Stromal cell of bone marrow (primary cell): Measurements from ENCODE around the gene ARL5C.
"Not testable (repeated sequence)": the region's sequence is repeated elsewhere in the genome, so short reads cannot be mapped to it uniquely, and the experiment has no call there.

Experiments
- DNase-seq: peaks from one replicate; pipeline ENCODE4 v3.0.0-alpha.2; 2012; ENCODE audit warnings: low read depth

The ARL5C gene

DNA sequence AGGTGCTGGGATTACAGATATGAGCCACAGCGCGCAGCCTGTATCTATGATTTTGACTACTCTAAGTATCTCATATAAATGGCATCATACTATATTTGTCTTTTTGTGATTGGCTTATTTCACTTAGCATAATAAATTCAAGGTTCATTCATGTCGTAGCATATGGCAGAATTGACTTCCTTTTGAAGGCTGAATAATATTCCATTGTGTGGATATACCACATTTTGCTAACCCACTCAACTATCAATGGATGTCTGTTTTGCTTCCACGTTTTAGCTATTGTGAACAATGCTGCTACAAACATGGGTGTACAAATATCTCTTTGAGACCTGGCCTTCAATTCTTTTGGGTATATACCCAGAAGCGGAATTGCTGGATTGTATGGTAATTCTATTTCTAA lies 24.7 kb downstream of the ARL5C start:
- DNase-seq = no peak

DNA sequence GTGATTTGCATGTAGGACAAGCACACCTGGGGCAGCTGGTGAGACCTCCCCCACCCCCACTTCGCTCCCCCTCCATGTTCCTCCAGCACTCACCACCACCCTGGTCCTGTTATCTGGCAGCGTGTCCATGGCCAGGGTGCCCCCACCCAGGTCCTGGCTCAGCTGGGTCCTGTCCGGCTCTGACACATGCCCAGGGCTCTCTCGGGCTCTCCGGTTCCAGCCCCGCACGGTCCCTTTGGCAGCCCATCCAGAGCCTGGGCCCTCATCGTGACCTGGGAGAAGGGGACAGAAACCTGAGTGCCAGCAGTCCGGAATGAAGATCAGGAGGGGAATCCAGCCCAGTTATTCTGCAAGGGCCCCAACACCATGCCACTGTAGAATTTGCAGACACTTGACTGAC lies 26.4 kb downstream of the ARL5C start:
- DNase-seq = no peak

DNA sequence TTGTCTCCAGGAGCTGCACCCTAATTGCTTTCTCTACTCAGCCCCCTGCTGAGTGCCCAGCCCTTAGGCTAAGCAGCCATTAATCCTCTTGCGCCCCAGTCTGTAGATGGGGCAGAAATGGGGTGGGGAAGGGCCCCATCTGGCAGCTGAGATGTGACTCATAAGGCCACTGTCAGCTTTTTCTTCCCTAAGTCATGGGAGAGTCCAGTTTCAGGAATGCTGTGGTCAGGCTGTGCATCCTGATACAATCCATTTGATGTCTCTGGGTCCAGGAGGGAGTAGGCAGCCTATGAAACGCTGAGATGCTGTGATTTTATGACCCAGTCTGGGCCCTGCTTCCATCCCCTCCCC lies 26.8 kb downstream of the ARL5C start:
- DNase-seq = peak; percentile 81

DNA sequence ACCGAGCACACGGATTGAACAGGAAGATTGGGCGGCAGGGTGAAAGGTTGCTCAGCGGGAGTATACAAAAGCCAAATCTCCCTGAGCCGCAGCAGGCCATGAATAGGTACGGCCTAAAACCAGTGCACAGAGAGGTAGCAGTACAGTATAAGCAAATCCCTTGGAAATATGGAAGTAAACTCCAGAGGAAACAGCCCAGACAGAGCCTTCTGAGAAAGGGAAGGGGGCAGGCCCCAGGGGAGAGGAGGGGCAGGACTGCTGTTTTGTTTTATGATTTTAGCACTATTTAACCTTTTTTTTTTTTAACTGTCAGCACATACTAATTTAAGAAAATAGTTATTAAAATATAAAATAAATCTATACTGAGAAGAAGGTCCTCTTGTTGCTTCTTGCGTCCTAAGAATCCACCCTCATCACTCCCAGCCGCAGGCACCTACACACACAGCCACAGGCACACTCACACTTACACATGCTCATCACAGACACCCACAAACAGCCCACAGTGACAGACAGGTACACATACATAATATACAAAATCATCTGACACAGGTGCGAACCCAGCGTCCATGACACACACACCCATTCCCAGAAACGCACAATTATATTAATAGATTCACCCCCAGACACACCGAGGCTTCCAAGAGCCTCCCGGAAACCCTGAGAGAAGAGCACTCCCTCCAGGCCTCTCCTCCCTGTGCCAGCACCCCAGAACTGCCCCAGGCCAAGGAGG lies 27.4 kb downstream of the ARL5C start:
- DNase-seq = no peak

DNA sequence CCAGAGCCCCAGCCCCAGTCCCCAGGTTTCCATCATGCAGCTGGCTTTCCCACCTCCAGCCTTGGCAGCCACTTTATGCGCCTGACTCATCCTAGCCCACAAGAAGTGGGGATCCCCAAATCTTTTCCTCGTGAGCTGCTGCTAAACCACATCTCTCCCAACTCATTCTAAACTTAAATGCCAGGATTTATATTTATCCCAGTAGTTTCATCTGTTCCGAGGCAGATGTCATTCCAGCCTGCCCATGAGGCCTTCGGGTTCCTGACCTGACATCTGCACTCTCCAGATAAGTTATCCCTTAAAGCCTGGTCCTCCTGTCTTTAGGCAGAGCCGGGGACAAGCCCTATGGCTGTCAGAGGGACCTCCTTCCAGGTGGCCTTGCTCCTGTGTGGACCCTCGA lies 31.1 kb downstream of the ARL5C start:
- peak; percentile 43 for DNase-seq

DNA sequence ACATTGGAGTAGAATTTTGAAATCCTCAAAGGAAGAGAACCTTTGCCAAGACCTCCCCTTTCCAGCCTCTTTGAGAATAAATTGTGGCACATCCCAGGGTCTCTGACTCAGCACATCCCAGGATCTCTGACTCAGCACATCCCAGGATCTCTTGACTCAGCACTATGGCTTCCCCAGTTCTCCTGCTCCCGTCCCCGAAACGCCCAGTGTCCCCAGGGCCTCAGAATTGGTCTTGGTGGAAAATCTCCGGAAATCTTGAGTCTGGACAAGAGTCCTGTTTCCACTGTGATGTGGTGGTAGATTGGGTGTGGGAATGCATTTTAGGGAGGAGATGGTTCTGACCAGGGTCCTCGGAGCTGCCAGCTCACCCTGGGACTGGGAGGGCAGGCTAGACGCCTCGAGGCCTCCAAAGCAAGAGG lies 33.8 kb downstream of the ARL5C start:
- DNase-seq = peak; percentile 94

DNA sequence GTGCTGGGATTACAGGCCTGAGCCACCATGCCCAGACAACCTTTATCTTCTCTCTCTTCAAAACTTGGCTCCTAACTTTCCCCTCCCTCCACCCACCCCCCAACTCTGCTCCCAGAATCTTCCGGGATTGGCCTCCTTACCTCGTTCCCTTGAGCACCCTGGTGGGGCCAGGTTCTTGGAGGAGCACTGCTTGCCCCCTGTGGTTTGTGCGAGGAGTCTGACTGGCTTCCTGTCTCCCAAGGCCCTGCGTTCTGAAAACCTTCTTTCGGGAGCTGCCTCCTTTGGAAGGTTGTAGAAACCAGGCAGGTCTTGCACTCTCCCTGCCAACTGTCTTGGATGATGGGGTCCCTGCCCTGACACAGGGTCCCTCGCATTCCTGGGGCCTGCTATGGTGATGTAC lies 34.3 kb downstream of the ARL5C start:
- no peak for DNase-seq

DNA sequence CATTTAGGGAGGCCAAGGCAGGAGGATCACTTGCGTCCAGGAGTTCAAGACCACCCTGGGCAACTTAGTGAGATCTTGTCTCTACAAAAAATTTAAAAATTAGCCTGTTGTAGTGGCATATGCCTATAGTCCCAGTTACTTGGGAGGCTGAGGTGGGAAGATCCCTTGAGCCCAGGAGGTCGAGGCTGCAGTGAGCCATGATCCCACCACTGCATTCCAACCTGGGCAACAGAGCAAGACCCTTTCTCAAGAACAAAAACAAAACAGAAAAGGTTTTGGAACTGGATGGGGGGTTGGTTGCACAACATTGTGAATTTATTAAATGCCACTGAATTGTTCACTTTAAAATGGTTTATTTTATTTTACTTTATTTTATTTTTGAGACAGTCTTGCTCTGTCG lies 35.8 kb downstream of the ARL5C start:
- DNase-seq = no peak

DNA sequence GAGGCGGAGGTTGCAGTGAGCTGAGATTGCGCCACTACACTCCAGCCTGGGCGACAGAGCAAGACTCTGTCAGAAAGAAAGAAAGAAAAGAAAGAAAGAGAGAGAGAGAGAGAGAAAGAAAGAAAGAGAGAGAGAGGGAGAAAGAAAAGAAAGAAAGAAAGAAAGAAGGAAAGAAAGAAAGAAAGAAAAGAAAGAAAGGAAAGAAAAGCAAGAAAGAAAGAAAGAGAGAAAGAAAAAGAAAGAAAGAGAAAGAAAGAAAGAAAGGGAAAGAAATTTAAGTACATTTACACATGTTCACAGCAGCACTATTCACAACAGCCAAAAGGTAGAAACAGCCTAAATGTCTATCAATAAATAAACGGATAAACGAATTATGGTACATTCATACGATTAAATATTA lies 36.4 kb downstream of the ARL5C start:
- not testable (repeated sequence) for DNase-seq

DNA sequence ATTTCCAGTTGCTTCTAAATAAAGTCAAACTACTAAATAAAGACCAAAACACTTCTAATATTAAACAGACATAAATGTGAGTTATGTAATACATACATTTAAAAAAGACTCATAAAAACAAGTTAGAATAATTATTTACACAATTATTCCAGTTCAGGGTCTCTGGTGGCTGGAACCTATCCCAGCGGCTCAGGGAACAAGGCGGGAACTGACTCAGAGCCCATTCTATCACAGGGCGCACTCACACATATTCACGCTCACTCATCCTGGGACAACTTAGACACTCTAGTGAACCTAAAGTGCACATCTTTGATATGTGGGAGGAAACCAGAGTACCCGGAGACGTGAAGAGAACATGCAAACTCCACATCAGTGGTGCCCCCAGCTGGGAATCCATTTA lies 39.5 kb downstream of the ARL5C start:
- DNase-seq = no peak

DNA sequence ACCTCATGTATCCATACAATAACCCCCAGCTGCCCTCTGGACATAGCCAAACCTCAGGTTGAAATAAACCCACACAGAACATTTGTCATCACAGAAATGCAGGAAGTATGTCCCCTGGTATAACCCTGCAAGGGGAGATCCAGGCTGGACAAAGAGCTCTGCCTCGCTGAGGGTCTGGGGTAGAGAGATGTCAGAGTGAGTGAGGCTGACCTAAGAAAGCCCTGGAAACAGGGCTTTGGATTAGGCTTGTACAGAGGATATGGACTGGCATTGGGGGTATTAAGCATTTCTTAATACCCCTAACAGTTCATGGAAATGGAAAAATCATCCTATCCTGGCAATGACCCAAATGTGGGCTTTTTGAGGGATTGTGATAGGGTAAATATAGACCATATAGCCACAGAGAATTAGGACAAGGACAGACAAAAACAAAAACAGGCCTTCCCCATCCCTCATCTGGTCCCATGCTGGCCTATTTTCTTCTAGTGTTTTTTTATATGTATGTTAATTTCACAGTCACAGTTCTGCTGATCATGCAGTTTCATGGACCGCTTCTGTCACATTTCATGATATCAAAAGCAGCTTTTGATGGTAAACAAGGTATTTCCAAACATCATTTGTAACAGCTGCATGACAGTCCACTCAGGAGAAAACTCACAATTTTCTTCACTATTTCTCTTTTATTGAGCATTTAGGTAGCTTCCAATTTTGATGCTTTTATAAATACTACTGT lies 40.7 kb downstream of the ARL5C start:
- no peak for DNase-seq

DNA sequence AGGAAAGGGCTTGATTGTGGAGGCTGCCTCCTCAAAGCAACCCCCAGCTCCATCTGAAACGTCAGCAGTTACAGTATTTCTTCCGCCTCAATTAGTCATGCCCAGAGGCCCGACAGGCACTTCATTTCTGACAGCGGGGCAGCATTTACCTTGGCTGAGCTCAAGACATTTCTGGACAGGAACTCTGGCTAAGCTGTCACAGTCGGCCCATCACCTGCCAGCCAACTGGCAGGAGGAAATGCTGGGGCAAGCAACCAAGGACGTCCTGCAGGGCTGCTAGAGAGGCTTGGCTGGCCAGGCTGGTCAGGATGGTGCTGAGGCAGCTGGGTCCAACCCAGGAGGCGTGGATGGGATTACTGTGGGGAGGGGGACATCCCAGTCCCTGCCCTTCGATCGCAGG lies 42.3 kb downstream of the ARL5C start:
- no peak for DNase-seq

DNA sequence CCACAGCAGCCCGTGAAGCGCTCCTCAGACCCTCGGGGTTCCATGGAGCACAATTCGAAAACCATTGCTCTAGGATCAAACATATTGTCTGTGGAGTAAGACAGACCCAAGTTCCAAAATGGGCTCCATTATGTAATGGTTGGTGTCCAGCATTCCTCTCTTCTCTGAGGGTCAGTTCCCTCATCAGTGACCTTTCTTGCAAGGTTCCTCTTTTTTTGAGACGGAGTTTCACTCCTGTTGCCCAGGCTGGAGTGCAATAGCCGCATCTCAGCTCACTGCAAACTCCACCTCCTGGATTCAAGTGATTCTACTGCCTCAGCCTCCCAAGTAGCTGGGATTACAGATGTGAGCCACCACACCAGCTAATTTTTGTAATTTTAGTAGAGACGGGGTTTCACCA lies 43.0 kb downstream of the ARL5C start:
- no peak for DNase-seq

DNA sequence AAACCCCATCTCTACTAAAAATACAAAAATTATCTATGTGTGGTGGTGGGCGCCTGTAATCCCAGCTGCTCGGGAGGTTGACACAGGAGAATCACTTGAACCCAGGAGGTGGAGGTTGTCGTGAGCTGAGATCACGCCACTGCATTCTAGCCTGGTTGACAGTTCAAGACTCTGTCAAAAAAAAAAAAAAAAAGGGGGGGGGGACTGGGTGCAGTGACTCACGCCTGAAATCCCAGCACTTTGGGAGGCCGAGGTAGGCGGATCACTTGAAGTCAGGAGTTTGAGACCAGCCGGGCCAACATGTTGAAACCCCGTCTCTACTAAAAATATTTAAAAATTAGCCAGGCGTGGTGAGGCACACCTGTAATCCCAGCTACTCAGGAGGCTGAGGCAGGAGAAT lies 44.0 kb downstream of the ARL5C start:
- not testable (repeated sequence) for DNase-seq

DNA sequence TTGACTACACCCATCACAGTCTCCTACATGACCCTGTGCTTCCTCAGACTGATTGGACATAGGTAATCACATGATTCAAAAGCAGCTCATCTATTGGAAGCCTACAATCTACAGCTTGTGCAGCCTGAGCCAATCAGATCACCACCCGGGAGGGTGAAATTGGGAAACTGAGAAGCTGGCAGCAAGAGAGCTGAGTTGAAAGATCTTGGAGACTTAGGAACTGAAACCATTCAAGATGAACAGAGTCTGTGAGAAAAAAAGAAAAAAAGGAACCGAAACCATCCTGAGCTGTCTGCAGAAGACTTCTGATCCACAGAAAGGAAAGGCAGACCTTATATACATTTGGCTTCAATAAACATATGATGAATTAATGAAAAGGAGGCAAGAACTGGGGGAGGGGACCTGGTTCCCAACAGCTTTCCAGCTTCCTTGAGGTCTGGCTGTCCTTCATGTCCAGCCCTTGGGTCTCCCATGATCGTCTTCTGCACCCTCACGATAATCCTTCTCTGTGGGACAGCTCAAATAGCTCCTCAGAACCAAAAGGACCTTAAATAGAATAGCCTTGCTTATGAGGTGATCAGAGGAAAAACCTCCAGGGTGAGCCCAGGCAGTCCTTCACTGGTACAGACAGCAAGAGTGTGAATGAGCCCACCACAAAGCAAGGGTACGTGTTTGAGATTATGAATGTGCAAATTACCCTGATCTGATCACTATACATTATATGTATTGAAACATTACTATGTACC lies 47.1 kb downstream of the ARL5C start:
- no peak for DNase-seq

DNA sequence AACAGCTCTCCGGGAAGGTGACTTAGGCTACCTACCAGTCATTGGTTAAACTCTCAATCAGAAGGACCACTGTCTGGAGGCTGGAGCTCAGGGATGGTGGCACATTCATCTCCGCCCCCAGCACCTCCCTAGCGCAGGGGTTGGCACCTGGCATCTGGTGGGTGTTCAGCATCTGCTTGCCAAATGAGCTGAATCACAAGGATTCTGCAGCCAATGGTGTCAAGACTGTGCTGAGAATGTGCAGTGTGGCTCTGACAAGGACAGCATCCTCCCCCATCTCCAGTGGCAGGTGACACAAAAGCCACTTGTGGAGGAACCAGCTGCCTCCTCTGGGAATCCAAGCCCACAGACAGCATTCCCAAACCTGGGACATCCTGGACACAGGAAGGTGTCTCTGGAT lies 49.7 kb downstream of the ARL5C start:
- no peak for DNase-seq

DNA sequence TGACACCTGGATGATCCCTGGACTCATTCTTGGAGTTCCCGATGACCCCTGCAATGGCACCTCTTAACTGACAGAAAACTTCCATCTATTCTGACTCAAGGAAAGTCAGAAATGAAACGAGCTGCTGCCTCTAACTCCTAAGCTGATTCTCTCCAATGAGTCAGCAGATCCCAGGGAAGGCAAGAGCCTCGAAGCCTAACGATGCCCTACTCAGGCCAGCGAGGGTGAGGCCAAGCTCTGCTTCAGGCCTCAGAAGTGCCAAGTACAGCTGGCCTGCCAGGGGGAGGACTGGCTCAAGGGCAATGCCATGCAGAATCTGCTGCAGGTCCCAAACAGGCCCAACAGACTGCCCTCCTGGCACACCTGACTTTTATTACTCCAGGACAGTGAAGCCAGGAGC lies 50.8 kb downstream of the ARL5C start:
- peak; percentile 43 for DNase-seq

DNA sequence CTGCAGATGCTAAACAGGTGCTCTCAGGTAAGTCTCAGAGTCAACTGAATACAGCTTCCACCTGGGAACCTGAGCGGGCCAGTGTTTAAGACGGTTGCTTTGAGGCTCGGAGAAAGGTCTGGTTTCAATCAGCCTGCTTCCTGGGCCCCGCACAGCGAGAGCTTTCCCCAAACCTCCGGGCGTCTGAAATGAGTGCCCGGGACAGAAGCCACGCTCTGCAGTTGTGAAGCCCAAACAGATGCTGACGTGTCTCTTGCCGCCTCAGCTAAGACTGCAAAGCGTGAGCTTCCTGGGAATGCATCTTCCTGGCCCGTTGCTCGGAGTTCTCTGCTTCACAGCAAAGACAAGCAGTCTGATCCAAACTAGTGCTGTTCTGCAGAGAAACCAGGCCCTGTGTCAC lies 51.2 kb downstream of the ARL5C start:
- peak; percentile 18 for DNase-seq

DNA sequence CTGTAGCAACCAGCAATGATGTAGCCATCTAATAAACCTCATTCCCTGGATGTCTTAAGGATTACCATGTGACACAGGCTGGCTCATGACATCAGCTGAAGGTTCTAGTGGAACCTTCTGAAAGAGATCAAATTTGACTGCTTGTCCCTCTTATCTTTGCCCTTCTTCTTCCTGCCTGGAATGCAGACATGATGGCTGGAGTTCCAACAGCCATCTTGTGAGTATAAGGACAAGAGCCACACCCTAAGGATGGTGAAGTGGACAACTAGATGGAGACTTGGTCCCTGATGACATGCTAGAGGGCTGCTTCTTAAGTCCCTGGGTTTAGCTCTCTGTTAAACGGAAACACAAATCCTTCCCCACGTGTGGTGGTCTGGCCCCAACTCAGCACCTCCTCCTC lies 52.1 kb downstream of the ARL5C start:
- no peak for DNase-seq

DNA sequence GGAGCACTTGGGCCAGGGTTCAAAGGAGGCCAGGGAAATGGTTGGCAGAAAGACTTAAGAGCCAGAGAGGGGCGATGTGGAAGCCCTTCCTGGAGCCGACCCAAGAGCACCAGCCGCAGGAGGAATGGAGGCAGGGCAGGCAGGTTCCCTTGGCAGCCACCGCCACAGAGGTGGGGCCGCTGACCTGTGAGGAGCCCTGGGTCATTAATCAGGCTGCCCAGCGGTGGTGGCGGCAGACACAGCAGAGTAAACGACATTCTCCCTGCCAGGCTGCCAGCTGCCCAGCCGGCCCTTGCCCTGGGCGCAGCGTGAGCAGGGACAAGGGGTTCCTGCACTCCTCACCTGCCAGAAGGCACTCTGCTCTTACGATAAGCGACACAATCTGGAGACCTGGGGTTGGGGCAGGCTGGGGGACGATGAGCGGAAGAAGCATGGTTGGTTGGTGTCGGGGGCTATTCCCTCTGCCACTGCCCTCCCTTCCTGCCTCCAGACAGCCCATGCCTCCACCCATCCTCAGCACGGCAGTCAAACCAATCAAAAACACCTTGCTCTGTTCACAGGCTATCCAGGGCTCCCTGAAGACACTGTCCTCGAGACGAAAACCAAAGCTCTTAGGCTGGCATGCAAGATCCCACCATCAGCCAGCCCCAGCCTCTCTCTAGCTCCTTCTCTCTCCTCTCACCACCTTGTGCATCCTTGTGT lies 55.4 kb downstream of the ARL5C start:
- no peak for DNase-seq

DNA sequence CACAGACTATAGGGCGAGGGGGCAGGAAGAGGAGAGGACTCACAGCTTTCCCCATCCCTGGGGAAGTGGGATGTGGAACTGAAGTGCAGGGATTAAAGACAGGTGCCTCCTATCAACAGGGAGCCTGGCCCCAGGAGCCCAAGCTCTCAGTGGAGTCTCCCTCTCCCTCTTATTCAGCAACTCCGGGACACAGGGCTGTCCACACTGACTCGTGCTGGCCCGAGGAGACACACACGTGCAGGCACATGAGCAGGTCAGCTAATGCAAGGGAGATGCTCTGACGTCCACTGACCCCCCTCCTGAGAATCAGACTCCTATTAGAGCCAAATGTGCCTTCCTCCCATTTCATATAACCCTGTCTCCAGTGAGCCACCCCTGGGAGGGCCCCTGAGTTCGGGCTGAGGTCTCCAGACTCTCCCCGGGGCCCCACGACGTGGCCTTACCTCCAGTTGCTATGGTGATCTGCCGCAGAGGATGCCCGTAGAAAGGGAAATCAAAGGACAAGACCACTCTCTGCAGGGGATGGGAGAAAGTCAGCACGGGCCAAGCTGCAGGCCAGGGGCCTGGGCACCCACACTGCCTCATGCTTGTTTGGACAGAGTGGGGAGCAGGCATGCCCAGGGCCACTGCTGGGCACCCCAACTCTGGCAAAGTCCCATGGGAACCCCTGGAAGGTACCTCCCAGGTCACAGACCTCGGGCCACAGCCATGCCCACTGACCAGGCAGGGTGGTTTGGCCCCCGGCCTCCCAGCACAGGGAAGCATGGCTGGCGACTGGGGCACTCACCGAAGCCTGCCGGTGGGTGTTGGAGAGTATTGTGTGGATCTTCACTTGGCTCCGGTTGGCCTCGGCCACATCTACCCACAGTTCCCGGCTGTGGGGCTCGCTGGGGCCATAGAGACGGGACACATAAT lies 57.2 kb downstream of the ARL5C start:
- no peak for DNase-seq

DNA sequence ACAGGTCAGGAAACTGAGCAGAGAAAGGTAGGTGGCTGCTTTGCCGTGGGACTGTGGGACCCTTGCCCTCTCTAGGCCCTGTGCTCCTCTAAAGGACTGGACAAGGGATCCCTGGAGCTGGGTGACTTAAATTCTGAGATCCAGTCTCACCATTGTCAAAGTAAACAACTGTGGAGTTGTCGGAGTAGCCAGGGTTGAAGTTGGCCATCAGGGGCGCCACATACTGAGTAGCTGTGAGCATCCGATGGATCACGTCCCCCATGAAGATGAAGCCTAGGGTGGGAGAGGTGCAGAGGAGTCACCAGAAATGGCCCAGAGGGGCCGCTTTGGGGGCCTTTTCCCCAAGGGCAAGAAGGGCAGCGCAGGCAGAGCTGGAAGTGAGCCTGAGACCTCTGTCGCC lies 58.0 kb downstream of the ARL5C start:
- no peak for DNase-seq
